ENCODE results near the gene UNC5C.

UNC5C gene

DNA sequence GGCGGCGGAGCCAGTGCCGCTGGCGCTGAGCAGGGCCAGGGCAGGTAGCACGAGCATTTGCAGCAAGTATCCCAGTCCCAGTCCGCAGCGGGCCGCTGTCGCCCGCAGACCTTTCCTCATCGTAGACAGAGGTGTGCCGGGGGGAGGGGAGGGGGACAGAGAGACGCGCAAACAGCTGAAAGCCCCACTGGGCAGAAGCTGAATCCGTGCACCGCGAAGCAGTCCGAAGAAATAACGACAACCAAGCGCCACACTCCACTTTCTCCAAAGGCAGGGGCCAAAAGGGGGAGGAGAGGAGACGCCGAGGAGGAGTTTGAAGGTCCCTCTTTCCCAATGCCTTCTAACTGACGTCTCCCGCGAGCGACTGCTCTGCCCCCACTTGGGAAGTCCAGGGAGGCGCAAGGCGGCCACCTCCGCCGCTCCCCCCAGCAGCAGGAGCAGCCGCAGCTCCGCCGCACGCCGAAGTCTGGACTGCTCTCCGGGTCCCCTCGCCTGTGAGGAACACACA, at the start of gene UNC5C:
Gene UNC5C, minus strand, starts transcription at position 236 of the 508 bp plus-strand sequence.
- DNase-seq = peak; percentile 86

- no peak for DNase-seq
Observed at GRCh38 chr4:95596676-95597075, 47.9 kb upstream of the UNC5C start.

- DNase-seq = no peak
Observed at GRCh38 chr4:95594629-95595028, 45.9 kb upstream of the UNC5C start.

DNA sequence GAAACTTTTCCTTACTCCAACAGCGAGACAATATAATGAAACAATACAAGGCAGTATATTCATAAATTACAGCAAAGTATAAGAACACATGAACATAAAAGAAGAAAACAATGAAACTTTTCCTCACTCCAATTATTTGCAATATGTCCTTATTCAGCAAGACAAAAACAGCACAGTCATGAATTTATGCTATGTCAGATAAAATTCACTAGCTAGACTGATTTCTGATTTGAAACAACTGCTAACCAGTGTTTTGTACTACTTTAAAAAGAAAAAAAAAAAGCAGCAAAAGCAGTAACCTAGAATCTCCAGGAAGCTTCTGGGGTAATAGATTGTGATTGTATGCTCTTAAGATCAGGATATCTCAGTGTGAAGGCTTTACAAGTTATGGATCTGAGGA, 45.2 kb upstream of the UNC5C start:
- no peak for DNase-seq

GRCh38 chr4:95591278-95591677, 42.5 kb upstream of the UNC5C start:
- no peak for DNase-seq

DNA sequence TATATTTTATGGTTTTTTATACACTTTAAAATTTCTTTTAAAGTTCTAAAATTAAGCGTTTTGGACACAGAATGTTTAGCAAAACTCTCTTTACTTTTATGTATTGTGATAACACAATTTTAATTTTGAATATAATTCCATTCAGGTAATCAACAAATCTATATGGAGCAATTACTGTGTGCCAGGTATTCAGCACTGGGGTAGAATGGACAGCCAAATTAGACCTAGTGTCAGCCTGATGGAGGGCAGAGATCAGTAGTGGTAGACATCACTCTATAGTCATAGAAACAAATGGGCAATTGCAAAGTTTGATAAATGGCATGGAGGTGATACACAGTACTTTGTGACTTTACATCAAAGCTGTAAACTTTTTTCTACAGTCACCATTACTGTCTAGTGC, 41.8 kb upstream of the UNC5C start:
- DNase-seq = no peak

GRCh38 chr4:95585016-95585695, 36.4 kb upstream of the UNC5C start:
- no peak for DNase-seq

GRCh38 chr4:95580226-95580625, 31.5 kb upstream of the UNC5C start:
- DNase-seq = no peak

GRCh38 chr4:95572304-95572991, 23.7 kb upstream of the UNC5C start:
- DNase-seq = peak; percentile 37

DNA sequence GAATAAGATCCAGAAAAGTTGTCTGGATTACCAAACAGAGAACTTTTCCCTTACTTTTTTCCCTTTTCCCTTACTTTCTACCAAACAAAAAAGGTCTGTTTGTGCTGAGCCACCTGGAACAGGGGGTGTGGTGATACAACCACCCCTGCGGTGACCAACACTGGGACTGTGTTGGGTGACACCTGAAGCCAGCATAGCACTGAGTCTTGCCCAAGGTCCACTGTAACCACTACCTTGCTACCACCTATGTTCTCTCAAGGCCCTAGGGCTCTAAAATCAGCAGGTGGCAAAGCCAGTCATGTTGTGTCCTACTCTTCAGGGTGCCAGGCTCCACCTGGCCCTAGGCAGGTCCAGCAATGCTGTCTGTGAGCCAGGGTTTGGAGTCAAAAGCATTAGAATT, 22.8 kb upstream of the UNC5C start:
- no peak for DNase-seq

GRCh38 chr4:95563638-95564337, 15.0 kb upstream of the UNC5C start:
- no peak for DNase-seq

GRCh38 chr4:95560774-95561173, 12.0 kb upstream of the UNC5C start:
- DNase-seq = no peak

DNA sequence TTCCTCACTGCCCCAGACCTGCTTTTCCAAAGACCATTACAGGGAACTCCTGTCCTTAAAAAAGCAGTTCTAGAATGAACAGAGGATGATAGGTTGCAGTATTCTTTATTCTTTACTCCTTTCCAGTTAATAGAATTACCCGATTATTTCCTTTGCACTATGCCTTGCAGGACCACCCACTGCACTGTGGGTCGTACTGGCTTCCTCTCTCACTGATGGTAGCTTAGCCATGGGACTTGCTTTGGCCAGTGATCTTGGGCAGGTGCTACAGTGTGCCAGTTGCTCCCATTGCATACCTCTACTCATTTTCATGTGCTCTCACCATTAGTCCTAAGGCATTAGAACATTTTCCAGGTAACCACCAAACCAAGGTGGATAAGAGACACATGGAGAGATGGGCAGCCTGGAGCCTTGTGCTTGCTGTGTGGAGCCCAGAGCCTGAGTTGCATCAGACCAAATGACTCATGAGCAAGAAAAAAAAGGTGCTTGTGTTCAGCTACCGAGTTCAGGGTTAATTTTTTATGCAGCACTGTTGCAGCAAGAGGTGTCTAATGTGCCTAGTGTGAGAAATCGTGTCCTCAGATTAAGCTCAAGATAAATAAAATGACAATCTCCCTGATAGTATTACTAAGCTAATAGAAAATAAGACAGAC, 7.6 kb upstream of the UNC5C start:
- no peak for DNase-seq

- DNase-seq = no peak
Observed at GRCh38 chr4:95552942-95553550, 4.3 kb upstream of the UNC5C start.

GRCh38 chr4:95551653-95552052, 2.9 kb upstream of the UNC5C start:
- DNase-seq = no peak

- DNase-seq = no peak
Observed at GRCh38 chr4:95550115-95550987, 1.6 kb upstream of the UNC5C start.

GRCh38 chr4:95549246-95550114, 707 bp upstream of the UNC5C start:
- DNase-seq = peak; percentile 54

DNA sequence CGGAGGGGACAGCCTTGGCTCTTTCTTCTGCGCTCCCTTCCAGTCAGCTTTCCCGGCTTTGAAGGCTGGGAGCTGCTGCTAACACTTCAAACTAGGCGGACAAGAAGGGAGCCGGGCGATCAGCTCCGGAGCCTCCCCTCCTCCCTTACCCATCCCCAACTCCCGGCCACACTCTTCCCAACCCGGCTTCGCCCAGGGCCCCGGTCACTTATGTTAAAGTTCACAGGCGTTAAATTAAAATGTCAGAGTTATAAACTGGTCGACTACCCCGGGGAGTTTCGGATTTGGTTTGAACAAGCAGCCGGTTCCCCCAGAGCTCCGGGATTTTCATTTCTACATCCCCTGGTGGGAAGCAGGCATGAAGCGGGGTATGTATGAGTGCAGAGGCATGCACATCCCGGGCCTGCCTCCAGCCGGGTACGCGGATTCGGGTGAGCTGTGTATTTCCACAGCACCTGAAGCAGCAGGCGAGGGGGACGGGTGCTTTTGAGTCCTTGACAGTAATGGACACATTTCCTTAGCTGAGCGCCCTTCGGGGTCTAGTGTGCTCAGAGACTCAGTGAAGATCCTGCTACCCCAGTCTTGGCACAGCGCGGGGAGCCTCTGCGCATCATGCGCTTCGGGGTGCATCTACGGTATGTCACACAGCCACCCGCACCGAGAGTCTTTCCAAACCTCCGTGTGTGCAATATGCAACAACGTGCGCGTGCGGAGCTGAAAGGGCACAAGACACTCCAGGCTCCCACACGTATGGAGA, 880 bp downstream of the UNC5C start:
- peak; percentile 49 for DNase-seq

DNA sequence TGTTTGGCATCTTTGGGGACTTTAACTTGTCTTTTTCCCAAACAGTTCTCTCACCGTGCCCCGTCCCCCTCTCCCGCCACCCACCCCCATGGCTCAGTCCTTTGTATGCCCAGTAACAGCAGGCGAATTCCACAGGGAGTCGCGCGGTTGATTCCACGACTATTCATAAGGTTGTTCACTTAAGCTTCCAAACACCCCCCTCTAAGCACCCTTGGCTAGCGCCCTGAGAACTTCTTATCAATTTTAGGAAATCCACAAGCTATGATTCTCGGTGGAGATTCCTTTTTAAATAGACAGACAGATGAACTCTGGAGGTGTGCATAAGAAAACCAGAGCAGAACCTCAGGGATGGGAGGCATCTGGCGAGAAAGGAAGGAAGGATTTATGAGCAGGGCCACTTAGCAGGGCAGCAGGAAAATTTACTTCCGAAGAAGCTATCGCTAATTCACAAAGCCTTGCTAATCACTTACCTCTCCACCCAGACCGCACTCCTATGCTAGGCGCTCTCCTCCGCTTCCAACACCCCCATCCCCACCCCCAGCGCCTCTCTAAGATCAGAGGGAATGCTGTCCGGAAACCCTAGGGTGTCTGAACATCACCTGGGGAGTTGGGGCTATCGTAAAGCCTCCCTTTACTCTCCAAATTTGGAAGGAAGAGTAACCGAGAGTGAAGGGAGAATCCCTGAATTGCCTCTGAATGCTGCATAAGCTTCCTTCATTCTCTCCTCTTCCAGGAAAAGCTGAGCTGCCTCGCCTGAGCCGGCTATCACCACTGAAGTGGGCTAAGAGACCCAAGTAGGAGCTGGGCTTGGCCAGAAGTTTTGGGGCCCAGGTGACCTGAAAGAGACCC, 1.7 kb downstream of the UNC5C start:
- no peak for DNase-seq

Measured in femur (tissue), 1 donor.